OCI-LY7 (cell line): ENCODE measurements around the gene MRPL41. TPM values are rescaled to one million over a fixed set of nuclear protein-coding genes. Genes with fewer than 3 reads are reported as not detected.

Experiments
- BruUV-seq: library from RNA; stranded (reverse); fragments of 400-500 nt; replicated peaks from 2 replicates; lab custom pipeline; 2021; lab: Mats Ljungman, UMichigan
- CTCF ChIA-PET: fragments of 300-600 bp; sonication (Branson Sonifier 250); formaldehyde crosslinking; loops from one replicate; lab custom pipeline; 2022; ENCODE audit warnings: antibody characterized with exemption; ENCODE audit not compliant: unreplicated experiment; lab: Charles Lee
- POLR2A ChIA-PET: fragments of 300-600 bp; sonication (Branson Sonifier 250); formaldehyde crosslinking; loops from one replicate; lab custom pipeline; 2022; ENCODE audit warnings: antibody characterized with exemption; lab: Charles Lee
- DNase-seq: peaks from one replicate; pipeline ENCODE4 v3.0.0-alpha.2; 2015; ENCODE audit warnings: low spot score
- H2AFZ ChIP-seq: fragments of 200-600 bp; sonication (generic), shearing (Covaris generic); 2 replicates; pipeline ENCODE4 v1.6.1; 2014; ENCODE audit warnings: mild to moderate bottlenecking, antibody characterized with exemption, low read length, moderate library complexity
- H3K27ac ChIP-seq: fragments of 200-600 bp; sonication (generic); 2 replicates; pipeline ENCODE4 v1.5.1; 2014; ENCODE audit warnings: mixed run types, low read depth, mild to moderate bottlenecking, moderate library complexity, low read length, inconsistent platforms; ENCODE audit not compliant: poor library complexity, severe bottlenecking
- H3K36me3 ChIP-seq: fragments of 200-600 bp; sonication (generic); 2 replicates; pipeline ENCODE4 v1.6.1; 2014; ENCODE audit warnings: mild to moderate bottlenecking, antibody characterized with exemption, low read length, moderate library complexity, mixed read lengths; ENCODE audit not compliant: insufficient read depth
- H3K4me1 ChIP-seq: fragments of 200-600 bp; sonication (generic); 2 replicates; pipeline ENCODE4 v1.5.1; 2014; ENCODE audit warnings: mild to moderate bottlenecking, low read length; ENCODE audit not compliant: insufficient read depth, poor library complexity, severe bottlenecking
- H3K4me2 ChIP-seq: fragments of 200-600 bp; sonication (generic); 2 replicates; pipeline ENCODE4 v1.6.1; 2014; ENCODE audit warnings: mild to moderate bottlenecking, low read length
- H3K4me3 ChIP-seq: fragments of 200-600 bp; sonication (generic); 2 replicates; pipeline ENCODE4 v1.5.1; 2014; ENCODE audit warnings: mild to moderate bottlenecking, low read depth, low read length; ENCODE audit not compliant: poor library complexity, severe bottlenecking
- H3K79me2 ChIP-seq: fragments of 200-600 bp; sonication (generic); 2 replicates; pipeline ENCODE4 v1.6.1; 2016; ENCODE audit warnings: low read depth, mild to moderate bottlenecking, low read length, moderate library complexity, mixed read lengths; ENCODE audit not compliant: insufficient read depth
- H3K9me2 ChIP-seq: fragments of 200-600 bp; sonication (generic); 2 replicates; pipeline ENCODE4 v1.6.1; 2016; ENCODE audit warnings: mild to moderate bottlenecking, low read length, mixed read lengths; ENCODE audit not compliant: insufficient read depth
- H3K9me3 ChIP-seq: fragments of 200-600 bp; sonication (generic); 2 replicates; pipeline ENCODE4 v1.6.1; 2014; ENCODE audit warnings: mild to moderate bottlenecking, mixed run types, low read length, mixed read lengths
- H4K20me1 ChIP-seq: fragments of 200-600 bp; sonication (generic); 2 replicates; pipeline ENCODE4 v1.6.1; 2014; ENCODE audit warnings: mild to moderate bottlenecking, antibody characterized with exemption, low read length, moderate library complexity, mixed read lengths; ENCODE audit not compliant: insufficient read depth
- EZH2phosphoT487 ChIP-seq: fragments of 200-600 bp; sonication (generic); IDR thresholded peaks from 2 replicates; pipeline ENCODE4 v1.6.1; 2018; ENCODE audit warnings: low read depth, borderline replicate concordance, mild to moderate bottlenecking, mixed run types, antibody characterized with exemption, low read length, moderate library complexity, mixed read lengths
- intact Hi-C: fragments of 100-400 bp; cut with micrococcal nuclease; formaldehyde crosslinking; loops from one replicate; pipeline ENCODE4 v1.10.0; 2022; ENCODE audit not compliant: unreplicated experiment
- total RNA-seq, 2 experiments: library from RNA; depleted of rRNA in 1 of 2; stranded (reverse); fragments of >200 nt in 1 of 2; shearing (Covaris generic) in 1 of 2; gene quantifications; 2 replicates each; pipeline ENCODE4 v1.2.3, GENCODE V29; 2014 to 2022
- TF ChIP-seq, protein P1 (sequence below): fragments of 200-600 bp; sonication (generic); conservative IDR thresholded peaks from 2 replicates; pipeline ENCODE4 v1.5.1; 2014; ENCODE audit warnings: mild to moderate bottlenecking, antibody characterized with exemption, low read length, moderate library complexity, mixed read lengths

Gene MRPL41
- total RNA-seq, 2 experiments from 2014 or later, result 26.4 to 34.8 TPM

DNA sequence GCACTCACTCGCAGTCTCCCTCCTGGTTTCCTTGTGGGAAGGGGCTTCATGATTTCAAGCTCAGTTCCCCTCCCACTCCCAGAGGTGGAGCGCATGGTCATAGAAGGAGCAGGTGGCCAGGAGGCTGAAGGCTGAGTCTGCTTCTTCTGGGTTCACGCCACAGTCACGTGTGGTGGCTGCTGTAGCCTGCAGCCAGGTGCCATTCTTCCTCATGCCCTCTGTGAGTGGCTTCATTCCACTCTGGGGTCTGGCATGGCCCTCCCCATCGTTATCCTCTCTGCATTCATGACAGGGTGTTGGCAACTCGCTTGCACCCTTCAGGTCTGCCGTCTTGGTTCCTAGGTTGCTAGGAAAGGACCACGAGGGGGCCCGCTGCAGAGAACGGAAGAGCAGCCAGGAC lies 3.5 kb downstream of the MRPL41 start:
- CTCF ChIA-PET, result no interaction called here
- no peak for TF ChIP-seq EZH2phosphoT487
- TF ChIP-seq, protein P1, sequence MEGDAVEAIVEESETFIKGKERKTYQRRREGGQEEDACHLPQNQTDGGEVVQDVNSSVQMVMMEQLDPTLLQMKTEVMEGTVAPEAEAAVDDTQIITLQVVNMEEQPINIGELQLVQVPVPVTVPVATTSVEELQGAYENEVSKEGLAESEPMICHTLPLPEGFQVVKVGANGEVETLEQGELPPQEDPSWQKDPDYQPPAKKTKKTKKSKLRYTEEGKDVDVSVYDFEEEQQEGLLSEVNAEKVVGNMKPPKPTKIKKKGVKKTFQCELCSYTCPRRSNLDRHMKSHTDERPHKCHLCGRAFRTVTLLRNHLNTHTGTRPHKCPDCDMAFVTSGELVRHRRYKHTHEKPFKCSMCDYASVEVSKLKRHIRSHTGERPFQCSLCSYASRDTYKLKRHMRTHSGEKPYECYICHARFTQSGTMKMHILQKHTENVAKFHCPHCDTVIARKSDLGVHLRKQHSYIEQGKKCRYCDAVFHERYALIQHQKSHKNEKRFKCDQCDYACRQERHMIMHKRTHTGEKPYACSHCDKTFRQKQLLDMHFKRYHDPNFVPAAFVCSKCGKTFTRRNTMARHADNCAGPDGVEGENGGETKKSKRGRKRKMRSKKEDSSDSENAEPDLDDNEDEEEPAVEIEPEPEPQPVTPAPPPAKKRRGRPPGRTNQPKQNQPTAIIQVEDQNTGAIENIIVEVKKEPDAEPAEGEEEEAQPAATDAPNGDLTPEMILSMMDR, result no peak
- BruUV-seq, result TSS peak; percentile 52
- Histone ChIP-seq H4K20me1 (no peaks in the 10 kb centered on the region), H2AFZ (no peak overlapping the region), H3K4me3 (no peak overlapping the region), H3K79me2 (peaks cover 6% of the 10 kb centered on the region; the same call in 1 of the 2 replicates), H3K36me3 (peaks cover 69% of the 10 kb centered on the region), H3K4me1 (peaks cover 8% of the 10 kb centered on the region), H3K4me2 (no peak overlapping the region), H3K27ac (no peak overlapping the region), H3K9me3 (no peaks in the 10 kb centered on the region), H3K9me2 (no peaks in the 10 kb centered on the region)
- intact Hi-C loops, result no loop called here
- POLR2A ChIA-PET, result no interaction called here
- no peak for DNase-seq

DNA sequence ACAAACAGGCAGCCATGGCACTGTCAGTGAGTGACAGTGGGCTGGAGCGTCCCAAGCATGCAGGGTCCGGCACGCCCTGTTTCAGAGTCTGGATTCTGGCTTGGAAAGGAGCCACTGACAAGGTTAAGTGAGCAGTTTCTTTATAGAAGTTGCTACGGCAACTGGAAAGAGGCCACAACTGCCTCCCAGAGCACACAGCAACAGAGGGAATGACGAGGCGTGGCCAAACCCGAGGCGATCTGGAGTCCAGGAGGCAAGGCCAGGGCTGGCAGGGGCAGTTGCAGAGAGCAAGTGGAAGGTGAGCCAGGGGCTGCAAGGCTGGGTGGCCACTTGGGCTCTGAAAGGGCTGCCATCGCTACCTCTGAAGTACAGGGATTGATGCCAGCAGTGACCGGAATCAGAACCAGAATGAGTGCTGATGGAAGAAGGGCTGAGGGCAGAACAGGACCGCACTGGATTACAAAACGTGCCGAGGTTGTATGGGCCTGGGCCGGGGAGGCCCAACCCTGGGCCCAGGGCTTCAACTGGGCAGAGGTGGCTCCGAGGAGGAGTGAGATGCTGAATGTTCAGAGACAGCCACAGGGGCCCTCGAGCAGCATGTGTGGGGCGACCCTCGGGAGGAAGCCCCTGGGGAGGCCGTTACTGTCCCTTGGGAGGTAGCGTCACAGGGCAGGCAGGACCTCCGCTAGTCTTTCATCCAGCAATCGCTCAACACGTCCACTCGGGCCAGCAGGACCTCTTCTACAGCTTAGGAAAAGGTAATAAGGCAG lies 4.6 kb downstream of the MRPL41 start:
- intact Hi-C loops, result no loop called here
- no peak overlapping the region for H3K4me3 ChIP-seq

More for the DNA sequence above, 4.6 kb downstream of the MRPL41 start:
- ChIA-PET POLR2A (no interaction called here), CTCF (no interaction called here)
- H3K4me1 ChIP-seq, result peaks cover 5% of the 10 kb centered on the region
- no peak overlapping the region for H3K27ac ChIP-seq
- no peaks in the 10 kb centered on the region for H3K9me2 ChIP-seq
- no peak for TF ChIP-seq EZH2phosphoT487
- TF ChIP-seq, protein P1, result no peak
- H3K79me2 ChIP-seq, result peaks cover 6% of the 10 kb centered on the region; the same call in 1 of the 2 replicates
- DNase-seq, result no peak
- no peaks in the 10 kb centered on the region for H3K9me3 ChIP-seq
- BruUV-seq, result no TSS peak
- H3K36me3 ChIP-seq, result peaks cover 76% of the 10 kb centered on the region
- no peaks in the 10 kb centered on the region for H4K20me1 ChIP-seq
- H3K4me2 ChIP-seq, result no peak overlapping the region
- no peak overlapping the region for H2AFZ ChIP-seq
